T-cell (primary cell): ENCODE results near the gene LRGUK. TPM values are rescaled to one million over a fixed set of nuclear protein-coding genes. Genes with fewer than 3 reads are reported as not detected.

Experiments used
- ATAC-seq, 4 experiments: fragments of 200-7000 bp in 3 of 4; fragments of 150-1000 bp in 1 of 4; cut with Tn5 transposase; replicated peaks in 1 of 4; 1 replicate in 3 of 4; 2 replicates in 1 of 4; pipeline ENCODE4 v1.10.0; 2021; ENCODE audit warnings: moderate library complexity in 3 of 4, mild to moderate bottlenecking in 2 of 4, moderate number of reproducible peaks in 1 of 4
- CTCF ChIA-PET, 2 donors: fragments of 300-600 bp; sonication (Branson Sonifier 250); formaldehyde crosslinking; loops; one replicate each; lab custom pipeline; 2022; ENCODE audit warnings: antibody characterized with exemption in 2 of 2; lab: Charles Lee
- POLR2A ChIA-PET, 2 donors: fragments of 300-600 bp; sonication (Branson Sonifier 250); formaldehyde crosslinking; loops; one replicate each; lab custom pipeline; 2022; ENCODE audit warnings: antibody characterized with exemption in 2 of 2; lab: Charles Lee
- DNase-seq, 35 experiments: peaks; one replicate each; pipeline versions ENCODE4 v3.0.0 to v3.0.0-alpha.2; 2013 to 2023
- H3K27ac ChIP-seq: one replicate; pipeline ENCODE4 v1.5.1; 2013; ENCODE audit warnings: low read length
- H3K27me3 ChIP-seq, 2 experiments: replicated peaks in 1 of 2; 1 replicate in 1 of 2; 2 replicates in 1 of 2; pipeline versions ENCODE4 v1.6.1 to v1.7.0; 2013; ENCODE audit warnings: low read length in 1 of 2, mixed read lengths in 1 of 2; ENCODE audit not compliant: control insufficient read depth in 2 of 2, insufficient read depth in 2 of 2; ENCODE audit errors: extremely low read depth in 1 of 2
- H3K36me3 ChIP-seq, 2 donors: 1 replicate in 1 of 2; 2 replicates in 1 of 2; pipeline versions ENCODE4 v1.6.1 to v1.7.0; 2013; ENCODE audit warnings: low read length in 1 of 2; ENCODE audit not compliant: control insufficient read depth in 2 of 2, insufficient read depth in 1 of 2; ENCODE audit errors: extremely low read depth in 1 of 2
- H3K4me1 ChIP-seq, 2 experiments: 1 replicate in 1 of 2; 2 replicates in 1 of 2; pipeline versions ENCODE4 v1.6.1 to v1.7.0; 2013; ENCODE audit warnings: low read length in 2 of 2, mixed read lengths in 1 of 2; ENCODE audit not compliant: insufficient read depth in 2 of 2, control insufficient read depth in 1 of 2; ENCODE audit errors: extremely low read depth in 1 of 2
- H3K4me3 ChIP-seq, 2 donors: 1 replicate in 1 of 2; 2 replicates in 1 of 2; pipeline versions ENCODE4 v1.5.1 to v1.7.0; 2013; ENCODE audit warnings: mild to moderate bottlenecking in 2 of 2, low read length in 1 of 2, moderate library complexity in 1 of 2; ENCODE audit not compliant: control insufficient read depth in 1 of 2; ENCODE audit errors: extremely low read depth in 1 of 2
- H3K9me3 ChIP-seq: 2 replicates; pipeline ENCODE4 v1.7.0; 2013
- H3K27ac Mint-ChIP-seq, 2 donors: one replicate each; pipeline ENCODE4 v1.8.0; 2020 to 2021; ENCODE audit warnings: mild to moderate bottlenecking in 2 of 2, mixed read lengths in 2 of 2
- H3K27me3 Mint-ChIP-seq, 2 donors: one replicate each; pipeline ENCODE4 v1.8.0; 2021 to 2022; ENCODE audit warnings: mixed read lengths in 2 of 2
- H3K36me3 Mint-ChIP-seq: one replicate; pipeline ENCODE4 v1.8.0; 2021; ENCODE audit warnings: mixed read lengths
- H3K4me1 Mint-ChIP-seq, 3 donors: one replicate each; pipeline ENCODE4 v1.8.0; 2020 to 2022; ENCODE audit warnings: mixed read lengths in 3 of 3, mild to moderate bottlenecking in 1 of 3
- H3K4me3 Mint-ChIP-seq, 3 donors: one replicate each; pipeline ENCODE4 v1.8.0; 2020 to 2022; ENCODE audit warnings: mild to moderate bottlenecking in 3 of 3, mixed read lengths in 3 of 3, moderate library complexity in 3 of 3
- H3K9me3 Mint-ChIP-seq, 3 donors: one replicate each; pipeline ENCODE4 v1.8.0; 2020 to 2022; ENCODE audit warnings: mixed read lengths in 3 of 3
- WGBS: methylation state at CpG from one replicate; pipeline ENCODE4 v1.1.5; 2013; ENCODE audit warnings: missing lambda C conversion rate; ENCODE audit not compliant: insufficient coverage; 5-methylcytosine and 5-hydroxymethylcytosine counted together
- total RNA-seq, 35 experiments: library from RNA in 6 of 35; stranded (reverse) in 6 of 35; fragments of 120-200 nt in 1 of 35; gene quantifications; one replicate each; pipeline versions ENCODE4 v1.2.1 to v1.2.4 and lab custom pipeline; 2013 to 2026

Gene LRGUK
- total RNA-seq, 5 donors from 2014 or later (not counting 1 experiment from before 2014, with no cell fraction given), result 0.09 to 0.51 (median 0.22) TPM

DNA sequence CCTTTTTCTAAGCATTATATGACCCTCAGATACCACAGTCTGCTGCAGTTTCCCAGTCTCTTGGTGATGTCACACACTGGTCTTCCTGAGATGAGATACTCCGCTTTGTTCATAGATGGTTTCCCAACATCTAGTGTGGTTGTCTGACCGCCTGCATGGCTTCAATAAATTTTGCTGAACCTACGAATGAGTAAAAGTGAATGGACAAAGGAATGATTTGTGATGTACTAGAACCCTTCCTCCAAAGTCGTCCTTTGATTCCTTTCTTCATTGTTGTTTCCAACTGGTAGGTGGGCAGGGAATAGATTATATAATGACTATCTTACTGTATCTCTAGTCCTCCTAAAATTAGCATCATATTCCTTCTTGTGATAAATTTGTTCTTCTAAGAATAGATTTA lies 107.1 kb downstream of the LRGUK start:
- peaks cover 0 to 5% of the 10 kb centered on the region in 2 experiments for H3K27me3 ChIP-seq
- ChIA-PET CTCF (no interaction called here), POLR2A (no interaction called here)
- H3K36me3 Mint-ChIP-seq, result peaks cover 4% of the 10 kb centered on the region
- no peaks in the 10 kb centered on the region for H3K4me1 ChIP-seq
- no peak overlapping the region for H3K4me3 Mint-ChIP-seq
- no peak overlapping the region for H3K27ac ChIP-seq
- WGBS, result 93% methylated on average over 2 of the region's 4 CpGs
- no peaks in the 10 kb centered on the region for H3K9me3 ChIP-seq
- H3K27ac Mint-ChIP-seq, result no peak overlapping the region
- no peak for ATAC-seq
- no peak for DNase-seq
- no peaks in the 10 kb centered on the region for H3K4me1 Mint-ChIP-seq
- H3K27me3 Mint-ChIP-seq, result peaks cover 18 to 24% of the 10 kb centered on the region in 2 donors
- H3K4me3 ChIP-seq, result no peak overlapping the region
- peaks cover 4 to 11% (median 5%) of the 10 kb centered on the region in 3 donors for H3K9me3 Mint-ChIP-seq
- no peaks in the 10 kb centered on the region for H3K36me3 ChIP-seq

DNA sequence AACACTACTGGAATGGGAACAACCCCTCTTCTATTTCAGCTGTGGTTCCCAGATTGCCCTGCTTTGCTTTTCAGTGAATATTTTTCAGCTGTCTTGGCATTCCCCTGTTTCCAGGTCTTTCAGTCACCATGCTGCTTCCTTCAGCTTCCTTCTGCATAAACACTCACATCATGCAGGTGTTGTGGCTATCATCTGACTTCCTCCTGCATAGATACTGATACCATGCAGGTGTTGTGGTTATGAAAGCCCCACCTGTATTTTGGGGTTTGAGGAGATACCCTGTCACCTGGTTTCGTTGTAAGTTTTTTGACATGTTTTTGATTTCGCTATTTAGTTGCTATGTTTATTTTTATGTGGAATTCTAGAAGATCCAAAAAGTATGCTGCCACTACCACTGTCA lies 118.1 kb downstream of the LRGUK start:
- H3K9me3 Mint-ChIP-seq, result peaks cover 3 to 7% (median 7%) of the 10 kb centered on the region in 3 donors
- H3K27me3 ChIP-seq, result no peaks in the 10 kb centered on the region
- ChIA-PET CTCF (no interaction called here), POLR2A (no interaction called here)
- no peaks in the 10 kb centered on the region for H3K36me3 Mint-ChIP-seq
- H3K4me1 ChIP-seq, result peaks cover 0 to 2% of the 10 kb centered on the region in 2 experiments
- DNase-seq, result no peak
- WGBS, result no CpG with 5 or more reads among the region's 2 CpGs
- H3K27ac Mint-ChIP-seq, result no peak overlapping the region
- H3K27ac ChIP-seq, result no peak overlapping the region
- no peaks in the 10 kb centered on the region for H3K4me1 Mint-ChIP-seq
- H3K27me3 Mint-ChIP-seq, result peaks cover 6 to 8% of the 10 kb centered on the region in 2 donors
- no peaks in the 10 kb centered on the region for H3K36me3 ChIP-seq
- no peak overlapping the region for H3K4me3 Mint-ChIP-seq
- H3K4me3 ChIP-seq, result no peak overlapping the region
- no peaks in the 10 kb centered on the region for H3K9me3 ChIP-seq
- ATAC-seq, result no peak

DNA sequence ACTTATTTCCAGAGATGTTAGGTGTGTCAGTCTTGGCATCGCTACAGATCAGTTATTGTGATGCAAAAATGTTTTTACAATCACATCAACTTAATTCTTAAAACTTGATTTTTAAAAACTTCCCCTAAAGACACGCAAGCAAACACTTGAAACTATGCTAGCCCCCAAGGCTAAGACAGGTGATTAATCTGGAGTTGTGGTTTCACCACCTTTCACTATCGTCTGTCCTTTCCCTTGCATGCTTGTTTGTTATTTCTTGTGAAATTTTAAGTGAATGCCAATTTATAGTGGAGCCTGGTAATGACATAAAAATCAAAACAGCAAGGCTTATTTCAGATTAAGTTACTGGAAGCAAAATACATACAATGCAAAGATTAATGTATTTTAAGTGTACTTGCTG lies 119.2 kb downstream of the LRGUK start:
- no CpG with 5 or more reads among the region's 3 CpGs for WGBS
- ATAC-seq (no peak), DNase-seq (no peak)
- Histone ChIP-seq H3K4me3 (no peak overlapping the region), H3K9me3 (no peaks in the 10 kb centered on the region), H3K27me3 (no peaks in the 10 kb centered on the region), H3K27ac (no peak overlapping the region), H3K36me3 (no peaks in the 10 kb centered on the region), H3K4me1 (peaks cover 0 to 2% of the 10 kb centered on the region in 2 experiments)
- H3K36me3 Mint-ChIP-seq, result no peaks in the 10 kb centered on the region
- no peak overlapping the region for H3K27ac Mint-ChIP-seq
- no peaks in the 10 kb centered on the region for H3K4me1 Mint-ChIP-seq
- peaks cover 0 to 4% (median 3%) of the 10 kb centered on the region in 3 donors for H3K9me3 Mint-ChIP-seq
- peaks cover 4 to 8% of the 10 kb centered on the region in 2 donors for H3K27me3 Mint-ChIP-seq
- ChIA-PET CTCF (no interaction called here), POLR2A (no interaction called here)
- no peak overlapping the region for H3K4me3 Mint-ChIP-seq

DNA sequence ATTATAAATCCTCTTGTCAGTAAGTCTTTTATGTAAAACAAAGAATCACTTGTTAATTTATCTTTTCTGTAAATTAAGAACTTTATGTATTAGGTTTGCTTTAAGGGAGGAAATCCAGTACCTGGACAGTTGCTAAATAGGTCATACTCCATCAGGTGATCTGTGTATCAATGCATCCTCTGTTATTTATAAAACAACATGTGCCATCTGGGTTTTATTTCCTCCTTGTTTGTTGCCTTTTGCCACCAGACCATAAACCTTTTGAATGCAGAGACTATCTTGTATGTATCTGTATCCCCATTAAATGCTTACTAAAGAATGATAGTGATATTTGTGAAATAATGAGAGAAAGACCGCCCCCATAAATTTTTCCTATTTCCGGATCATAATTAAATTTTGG lies 119.6 kb downstream of the LRGUK start:
- Histone ChIP-seq H3K4me1 (peaks cover 0 to 2% of the 10 kb centered on the region in 2 experiments), H3K9me3 (no peaks in the 10 kb centered on the region), H3K4me3 (no peak overlapping the region), H3K27me3 (no peaks in the 10 kb centered on the region), H3K27ac (no peak overlapping the region), H3K36me3 (no peaks in the 10 kb centered on the region)
- DNase-seq (no peak), ATAC-seq (no peak)
- peaks cover 0 to 4% (median 3%) of the 10 kb centered on the region in 3 donors for H3K9me3 Mint-ChIP-seq
- no peaks in the 10 kb centered on the region for H3K4me1 Mint-ChIP-seq
- no peak overlapping the region for H3K4me3 Mint-ChIP-seq
- CTCF ChIA-PET, result no interaction called here
- WGBS, result no CpG with 5 or more reads among the region's 2 CpGs
- no peak overlapping the region for H3K27ac Mint-ChIP-seq
- POLR2A ChIA-PET, result no interaction called here
- H3K27me3 Mint-ChIP-seq, result peaks cover 4 to 8% of the 10 kb centered on the region in 2 donors
- H3K36me3 Mint-ChIP-seq, result no peaks in the 10 kb centered on the region

DNA sequence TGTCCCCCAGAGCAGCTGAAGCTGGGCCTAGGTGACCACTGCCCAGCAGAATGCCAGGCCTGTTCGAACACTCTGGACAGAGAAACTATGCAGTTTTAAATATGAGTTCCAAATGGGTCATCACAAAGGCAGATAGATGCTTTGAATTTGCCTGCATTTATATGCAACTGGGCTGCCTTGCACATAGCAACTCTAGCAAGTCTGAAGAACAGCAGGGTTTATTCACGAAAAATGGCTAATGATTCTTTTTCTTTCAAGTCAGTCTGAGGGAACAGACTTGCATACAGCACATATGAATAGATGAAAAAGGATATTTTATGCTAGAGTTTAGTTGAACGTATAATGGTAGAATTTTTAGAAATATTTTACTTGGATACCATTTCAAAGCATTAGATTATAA lies 121.1 kb downstream of the LRGUK start:
- no peaks in the 10 kb centered on the region for H3K36me3 ChIP-seq
- H3K4me1 ChIP-seq, result peaks cover 0 to 2% of the 10 kb centered on the region in 2 experiments
- ChIA-PET POLR2A (no interaction called here), CTCF (no interaction called here)
- no peak overlapping the region for H3K27ac ChIP-seq
- no peak for DNase-seq
- no peaks in the 10 kb centered on the region for H3K27me3 ChIP-seq
- Mint-ChIP-seq H3K4me3 (no peak overlapping the region), H3K36me3 (no peaks in the 10 kb centered on the region), H3K4me1 (no peaks in the 10 kb centered on the region), H3K27me3 (peaks cover 4 to 8% of the 10 kb centered on the region in 2 donors), H3K27ac (no peak overlapping the region), H3K9me3 (peaks cover 0 to 2% (median 0%) of the 10 kb centered on the region in 3 donors)
- H3K4me3 ChIP-seq, result no peak overlapping the region
- H3K9me3 ChIP-seq, result no peaks in the 10 kb centered on the region
- ATAC-seq, result no peak
- WGBS, result 62% methylated on average over 1 of the region's 3 CpGs

DNA sequence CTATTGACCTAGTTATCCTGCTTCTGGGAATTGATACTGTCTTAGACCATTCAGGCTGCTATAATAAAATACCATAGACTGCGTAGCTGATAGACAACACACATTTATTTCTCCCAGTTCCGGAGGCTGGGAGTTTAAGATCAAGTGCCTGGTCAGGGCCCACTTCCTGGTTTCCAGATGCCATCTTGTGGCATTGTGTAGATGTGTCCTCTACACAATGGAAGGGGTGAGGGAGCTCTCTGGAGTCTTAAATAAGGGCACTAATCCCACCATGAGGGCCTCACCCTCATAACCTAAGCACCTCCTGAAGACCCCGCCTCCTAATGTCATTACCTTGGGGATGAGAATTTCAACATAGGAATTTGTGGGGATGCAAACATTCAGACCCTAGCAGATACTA lies 127.2 kb downstream of the LRGUK start:
- DNase-seq, result no peak
- ATAC-seq, result no peak
- no peak overlapping the region for H3K4me3 ChIP-seq
- POLR2A ChIA-PET, result no interaction called here
- Mint-ChIP-seq H3K4me3 (no peak overlapping the region), H3K36me3 (no peaks in the 10 kb centered on the region), H3K4me1 (no peaks in the 10 kb centered on the region), H3K9me3 (peaks cover 0 to 3% (median 0%) of the 10 kb centered on the region in 3 donors), H3K27ac (no peak overlapping the region), H3K27me3 (peaks cover 2 to 8% of the 10 kb centered on the region in 2 donors)
- WGBS, result no CpG with 5 or more reads among the region's 3 CpGs
- H3K27me3 ChIP-seq, result peaks cover 0 to 3% of the 10 kb centered on the region in 2 experiments
- H3K4me1 ChIP-seq, result no peaks in the 10 kb centered on the region
- H3K9me3 ChIP-seq, result no peaks in the 10 kb centered on the region
- H3K27ac ChIP-seq, result no peak overlapping the region
- H3K36me3 ChIP-seq, result no peaks in the 10 kb centered on the region
- CTCF ChIA-PET, result no interaction called here

DNA sequence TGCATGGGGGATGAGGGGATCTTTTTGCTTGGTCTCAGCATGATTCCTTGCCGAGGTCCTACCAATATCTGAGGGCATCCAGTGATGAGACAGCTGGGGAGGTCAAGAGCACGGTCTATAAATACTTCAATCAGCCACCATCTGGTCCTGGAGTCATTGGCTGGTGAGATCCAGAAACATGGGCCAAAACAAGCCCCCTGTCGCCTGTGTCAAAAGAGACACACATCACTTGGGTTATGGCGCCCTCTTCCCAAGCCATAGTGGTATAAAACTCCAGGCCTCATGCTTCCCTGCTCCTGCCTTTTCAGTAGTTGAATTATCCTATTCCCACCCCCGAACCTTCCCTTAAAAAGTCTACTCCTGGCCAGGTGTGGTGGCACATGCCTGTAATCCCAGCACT lies 128.7 kb downstream of the LRGUK start:
- 80% methylated on average over 4 of the region's 5 CpGs for WGBS
- ChIA-PET CTCF (no interaction called here), POLR2A (no interaction called here)
- Mint-ChIP-seq H3K27me3 (peaks cover 2 to 3% of the 10 kb centered on the region in 2 donors), H3K4me1 (no peaks in the 10 kb centered on the region), H3K27ac (no peak overlapping the region), H3K9me3 (peaks cover 0 to 3% (median 0%) of the 10 kb centered on the region in 3 donors), H3K36me3 (no peaks in the 10 kb centered on the region), H3K4me3 (no peak overlapping the region)
- DNase-seq (no peak), ATAC-seq (no peak)
- no peaks in the 10 kb centered on the region for H3K36me3 ChIP-seq
- H3K4me1 ChIP-seq, result no peaks in the 10 kb centered on the region
- H3K27ac ChIP-seq, result no peak overlapping the region
- no peak overlapping the region for H3K4me3 ChIP-seq
- H3K9me3 ChIP-seq, result no peaks in the 10 kb centered on the region
- H3K27me3 ChIP-seq, result peaks cover 0 to 3% of the 10 kb centered on the region in 2 experiments
